Stomach (tissue), 9 donors: ENCODE data around the gene DDAH1. TPM values are rescaled to one million over a fixed set of nuclear protein-coding genes. Genes with fewer than 3 reads are reported as not detected.

Source experiments
- DNase-seq, 2 donors: peaks; one replicate each; pipeline versions ENCODE4 v3.0.0 to v3.0.0-alpha.2; 2013 to 2019
- H3K27ac ChIP-seq, 5 donors: fragments of 200-600 bp in 4 of 5; sonication (generic) in 4 of 5; one replicate each; pipeline ENCODE4 v1.5.1; 2013 to 2019; ENCODE audit warnings: mild to moderate bottlenecking in 1 of 5, moderate library complexity in 1 of 5
- H3K27me3 ChIP-seq, 3 donors: fragments of 200-600 bp; sonication (generic); one replicate each; pipeline ENCODE4 v1.5.1; 2017 to 2019; ENCODE audit warnings: mixed run types in 1 of 3
- H3K36me3 ChIP-seq, 4 donors: fragments of 200-600 bp; sonication (generic); 1 replicate in 3 of 4; 2 replicates in 1 of 4; pipeline ENCODE4 v1.5.1; 2016 to 2019
- H3K4me1 ChIP-seq, 4 donors: fragments of 200-600 bp; sonication (generic); one replicate each; pipeline ENCODE4 v1.5.1; 2016 to 2019
- H3K4me3 ChIP-seq, 4 donors: fragments of 200-600 bp; sonication (generic) in 3 of 4; one replicate each; pipeline ENCODE4 v1.5.1; 2016 to 2019; ENCODE audit warnings: mild to moderate bottlenecking in 1 of 4
- H3K9me3 ChIP-seq, 4 donors: fragments of 200-600 bp; sonication (generic); one replicate each; pipeline ENCODE4 v1.5.1; 2016 to 2019
- EP300 ChIP-seq: sonication (generic); formaldehyde crosslinking; IDR thresholded peaks from one replicate; pipeline ENCODE4 v1.6.1; 2017; ENCODE audit warnings: antibody characterized with exemption
- POLR2A ChIP-seq, 4 donors: fragments of 450-650 bp; IDR thresholded peaks; one replicate each; pipeline ENCODE4 v1.6.1; 2016; ENCODE audit warnings: antibody characterized with exemption in 4 of 4, control low read depth in 2 of 4, mild to moderate bottlenecking in 1 of 4, moderate library complexity in 1 of 4
- POLR2AphosphoS5 ChIP-seq, 3 donors: sonication (generic); formaldehyde crosslinking; IDR thresholded peaks; one replicate each; pipeline ENCODE4 v1.6.1; 2016; ENCODE audit warnings: antibody characterized with exemption in 3 of 3
- WGBS, 5 donors: extraction: QIAGEN DNeasy Blood & Tissue Kit in 3 of 5; methylation state at CpG; one replicate each; pipeline versions ENCODE4 v1.1.5 to v1.1.7; 2013 to 2018; 5-methylcytosine and 5-hydroxymethylcytosine counted together
- intact Hi-C: fragments of 100-400 bp; cut with DNase I; formaldehyde crosslinking; loops from one replicate; pipeline ENCODE4 v1.15.1; 2023; ENCODE audit warnings: low total_unique reads
- polyA plus RNA-seq, 3 donors: library from polyadenylated mRNA; stranded (reverse); fragments of 200-250 nt; gene quantifications; one replicate each; pipeline ENCODE4 v1.2.3, GENCODE V29; 2013
- total RNA-seq, 5 donors: library from RNA; depleted of rRNA; stranded (reverse); fragments of >200 nt; gene quantifications; one replicate each; pipeline versions ENCODE4 v1.1.0 to v1.2.3, GENCODE V29; 2014 to 2016
- TF ChIP-seq, protein P1 (sequence below), 7 experiments: fragments of 450-650 bp in 4 of 7; fragments of 200-600 bp in 3 of 7; sonication (generic) in 3 of 7; IDR thresholded peaks; one replicate each; pipeline ENCODE4 v1.5.1; 2016 to 2019; ENCODE audit warnings: antibody characterized with exemption in 7 of 7, control low read depth in 2 of 7, mild to moderate bottlenecking in 1 of 7
- donor health status: healthy with polysubstance abuse.
- donor health status: Bipolar disorder and iron deficiency.
- donor health status: healthy.

DDAH1 gene
- total and polyA plus RNA-seq, 8 donors: 10.6 to 113 (median 42.3) TPM

DNA sequence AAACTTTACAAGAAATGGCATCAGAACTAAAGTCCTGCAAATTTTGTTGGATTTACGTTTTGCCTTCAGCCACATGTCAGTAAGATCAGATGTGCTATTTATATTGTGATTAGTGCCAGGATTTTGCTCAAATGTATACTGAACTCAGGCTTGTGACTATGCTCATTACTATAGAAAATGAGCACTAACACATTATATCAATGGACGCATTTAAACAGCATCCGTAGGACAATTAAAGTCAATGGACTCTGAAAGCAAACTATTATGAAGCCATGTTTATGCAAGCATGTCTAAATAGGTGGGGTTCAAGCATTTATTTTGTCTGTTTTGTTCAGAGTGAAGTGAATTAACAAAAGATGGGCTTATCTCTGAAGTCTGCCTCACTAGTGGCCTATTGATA is 20.6 kb upstream of the DDAH1 start:
- intact Hi-C loops: no loop called here
- Histone ChIP-seq H3K27me3 (no peaks in the 10 kb centered on the region), H3K4me1 (no peaks in the 10 kb centered on the region), H3K9me3 (no peaks in the 10 kb centered on the region), H3K36me3 (no peaks in the 10 kb centered on the region), H3K4me3 (no peak overlapping the region), H3K27ac (no peak overlapping the region)
- TF ChIP-seq POLR2A (IDR thresholded peaks at IDR 0.05): no peak
- TF ChIP-seq, protein P1, sequence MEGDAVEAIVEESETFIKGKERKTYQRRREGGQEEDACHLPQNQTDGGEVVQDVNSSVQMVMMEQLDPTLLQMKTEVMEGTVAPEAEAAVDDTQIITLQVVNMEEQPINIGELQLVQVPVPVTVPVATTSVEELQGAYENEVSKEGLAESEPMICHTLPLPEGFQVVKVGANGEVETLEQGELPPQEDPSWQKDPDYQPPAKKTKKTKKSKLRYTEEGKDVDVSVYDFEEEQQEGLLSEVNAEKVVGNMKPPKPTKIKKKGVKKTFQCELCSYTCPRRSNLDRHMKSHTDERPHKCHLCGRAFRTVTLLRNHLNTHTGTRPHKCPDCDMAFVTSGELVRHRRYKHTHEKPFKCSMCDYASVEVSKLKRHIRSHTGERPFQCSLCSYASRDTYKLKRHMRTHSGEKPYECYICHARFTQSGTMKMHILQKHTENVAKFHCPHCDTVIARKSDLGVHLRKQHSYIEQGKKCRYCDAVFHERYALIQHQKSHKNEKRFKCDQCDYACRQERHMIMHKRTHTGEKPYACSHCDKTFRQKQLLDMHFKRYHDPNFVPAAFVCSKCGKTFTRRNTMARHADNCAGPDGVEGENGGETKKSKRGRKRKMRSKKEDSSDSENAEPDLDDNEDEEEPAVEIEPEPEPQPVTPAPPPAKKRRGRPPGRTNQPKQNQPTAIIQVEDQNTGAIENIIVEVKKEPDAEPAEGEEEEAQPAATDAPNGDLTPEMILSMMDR (IDR thresholded peaks at IDR 0.05): no peak
- no peak for TF ChIP-seq POLR2AphosphoS5 (IDR thresholded peaks at IDR 0.05)
- no peak for TF ChIP-seq EP300
- WGBS, 5 donors: 86 to 92% (median 90%) methylated on average over 3 of the region's 3 CpGs
- no peak for DNase-seq

DNA sequence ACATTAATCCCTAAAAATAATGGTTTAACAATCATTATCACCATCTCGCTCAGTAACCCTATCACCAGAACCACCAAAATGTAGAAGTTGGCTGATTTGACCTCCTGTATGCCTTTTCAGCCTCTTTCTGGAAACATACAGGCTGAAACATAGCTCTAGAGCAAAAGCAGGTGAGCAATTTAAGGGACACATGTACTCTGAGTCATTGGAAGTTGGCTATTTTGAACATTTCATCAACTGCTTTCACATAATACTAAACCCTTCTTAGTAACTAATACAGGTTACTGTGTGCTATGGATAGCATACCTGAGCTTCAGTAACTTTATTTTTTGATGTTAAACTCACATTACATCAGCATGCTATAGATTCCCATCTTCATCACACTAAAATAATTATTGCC is 19.8 kb upstream of the DDAH1 start:
- Histone ChIP-seq H3K4me1 (no peaks in the 10 kb centered on the region), H3K36me3 (no peaks in the 10 kb centered on the region), H3K27me3 (no peaks in the 10 kb centered on the region), H3K27ac (no peak overlapping the region), H3K9me3 (no peaks in the 10 kb centered on the region), H3K4me3 (no peak overlapping the region)
- WGBS, 5 donors: 89 to 100% (median 93%) methylated on average over 1 of the region's 1 CpG
- intact Hi-C loops: no loop called here
- no peak for DNase-seq
- TF ChIP-seq POLR2AphosphoS5 (IDR thresholded peaks at IDR 0.05) (no peak), EP300 (no peak), POLR2A (IDR thresholded peaks at IDR 0.05) (no peak)
- TF ChIP-seq, protein P1 (IDR thresholded peaks at IDR 0.05): no peak

DNA sequence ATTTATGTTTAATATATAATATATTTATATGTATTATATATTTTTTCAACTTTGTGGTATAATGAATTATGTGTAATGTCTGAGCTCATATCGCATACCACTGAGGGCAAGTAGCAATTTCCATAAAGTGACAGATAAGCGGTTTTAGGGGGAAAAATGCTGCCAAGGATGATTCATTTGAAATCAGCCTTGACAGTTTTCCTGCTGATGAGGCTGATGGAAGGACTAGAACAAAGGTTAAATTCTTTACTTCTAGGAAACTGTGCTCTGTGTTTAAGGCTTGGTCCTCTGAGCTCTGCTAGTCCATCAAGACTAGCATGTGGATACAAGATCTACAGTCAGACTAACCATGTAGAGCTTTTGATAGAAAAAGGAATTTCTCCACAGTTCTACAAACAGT is 19.3 kb upstream of the DDAH1 start:
- no peaks in the 10 kb centered on the region for H3K9me3 ChIP-seq
- no peak overlapping the region for H3K4me3 ChIP-seq
- no peaks in the 10 kb centered on the region for H3K27me3 ChIP-seq
- H3K27ac ChIP-seq: no peak overlapping the region
- 90 to 97% (median 93%) methylated on average over 2 of the region's 2 CpGs for WGBS, 5 donors
- intact Hi-C loops: no loop called here
- H3K36me3 ChIP-seq: no peaks in the 10 kb centered on the region
- TF ChIP-seq, protein P1 (IDR thresholded peaks at IDR 0.05): no peak
- TF ChIP-seq POLR2AphosphoS5 (IDR thresholded peaks at IDR 0.05) (no peak), POLR2A (IDR thresholded peaks at IDR 0.05) (no peak), EP300 (no peak)
- H3K4me1 ChIP-seq: no peaks in the 10 kb centered on the region
- DNase-seq: no peak

DNA sequence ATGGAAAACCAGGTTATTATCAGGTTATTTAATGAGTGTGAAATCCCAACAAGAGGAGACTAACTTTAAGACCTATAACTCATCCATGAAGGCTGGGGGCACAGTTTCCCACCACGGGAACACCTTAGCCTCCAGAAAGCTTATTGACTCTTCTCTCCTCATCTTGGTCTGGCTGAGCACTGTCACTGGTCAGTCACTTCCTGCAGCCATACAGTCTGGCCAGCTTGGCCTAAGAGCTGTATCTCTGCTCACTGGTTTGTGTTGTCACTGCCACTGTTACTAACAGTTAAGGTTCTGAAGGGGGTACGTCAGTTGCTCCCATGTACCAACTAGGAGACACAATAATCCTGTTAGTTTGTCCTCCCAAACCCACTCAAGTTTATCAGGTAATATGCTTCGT is 16.7 kb upstream of the DDAH1 start:
- no peaks in the 10 kb centered on the region for H3K27me3 ChIP-seq
- WGBS, 5 donors: 83 to 97% (median 88%) methylated on average over 3 of the region's 3 CpGs
- no peaks in the 10 kb centered on the region for H3K36me3 ChIP-seq
- no peak overlapping the region for H3K27ac ChIP-seq
- no peak overlapping the region for H3K4me3 ChIP-seq
- intact Hi-C loops: no loop called here
- no peak for TF ChIP-seq POLR2AphosphoS5 (IDR thresholded peaks at IDR 0.05)
- TF ChIP-seq EP300: no peak
- no peak for TF ChIP-seq POLR2A (IDR thresholded peaks at IDR 0.05)
- TF ChIP-seq, protein P1 (IDR thresholded peaks at IDR 0.05): no peak
- H3K9me3 ChIP-seq: no peaks in the 10 kb centered on the region
- no peak for DNase-seq
- no peaks in the 10 kb centered on the region for H3K4me1 ChIP-seq
